A549 (cell line): Measurements from ENCODE around the gene IBSP. TPM values are rescaled to one million over a fixed set of nuclear protein-coding genes. Genes with fewer than 3 reads are reported as not detected.

Source experiments
- ATAC-seq, 2 experiments: fragments of 200-7000 bp in 1 of 2; fragments of >200 bp in 1 of 2; cut with Nextera tagmentation in 1 of 2; cut with Tn5 transposase in 1 of 2; 3 replicates each; pipeline versions ENCODE4 v1.8.0 to v1.9.1; 2018 to 2020; ENCODE audit warnings: mild to moderate bottlenecking in 1 of 2, moderate library complexity in 1 of 2
- CTCF ChIA-PET: fragments of 300-600 bp; sonication (Branson Sonifier 250); formaldehyde crosslinking; extraction: SDS; loops from one replicate; lab custom pipeline; 2021; ENCODE audit warnings: antibody characterized with exemption, inconsistent platforms; lab: Yijun Ruan, JAX
- POLR2A ChIA-PET: fragments of 350-600 bp; formaldehyde crosslinking; extraction: SDS; loops from one replicate; lab custom pipeline; 2021; ENCODE audit warnings: antibody characterized with exemption, inconsistent platforms; lab: Yijun Ruan, JAX
- DNase-seq, 2 experiments: peaks; one replicate each; pipeline versions ENCODE4 v3.0.0 to v3.0.0-alpha.2; 2011 to 2016; ENCODE audit warnings: low read depth in 1 of 2, low spot score in 1 of 2
- FAIRE-seq: peaks from 2 replicates; lab custom pipeline; 2011; peaks lifted over from hg19 to GRCh38; lab: Jason Lieb, UNC
- H3K27ac ChIP-seq, 2 experiments: fragments of >200 bp; sonication (Bioruptor Twin); formaldehyde crosslinking; 3 replicates each; pipeline ENCODE4 v1.5.1; 2016 to 2017
- H3K4me1 ChIP-seq: fragments of >200 bp; sonication (Bioruptor Twin); formaldehyde crosslinking; 3 replicates; pipeline ENCODE4 v1.6.1; 2016
- H3K4me2 ChIP-seq: fragments of >200 bp; sonication (Bioruptor Twin); formaldehyde crosslinking; 3 replicates; pipeline ENCODE4 v1.6.1; 2016
- H3K4me3 ChIP-seq: fragments of >200 bp; sonication (Bioruptor Twin); formaldehyde crosslinking; 3 replicates; pipeline ENCODE4 v1.5.1; 2016
- H3K9me3 ChIP-seq: fragments of >200 bp; sonication (Bioruptor Twin); formaldehyde crosslinking; 3 replicates; pipeline ENCODE4 v1.6.1; 2016
- BHLHE40 ChIP-seq: IDR thresholded peaks from 2 replicates; pipeline ENCODE4 v1.6.1; 2012; ENCODE audit warnings: low read depth, low read length, inconsistent platforms
- CHD2 ChIP-seq: fragments of 150-350 bp; IDR thresholded peaks from 2 replicates; pipeline ENCODE4 v1.6.1; 2014; ENCODE audit warnings: low read length; ENCODE audit not compliant: partially characterized antibody
- ELK1 ChIP-seq: fragments of 150-350 bp; IDR thresholded peaks from 2 replicates; pipeline ENCODE4 v1.6.1; 2014; ENCODE audit warnings: low read depth, mild to moderate bottlenecking, low read length
- EP300 ChIP-seq, 2 experiments: fragments of >200 bp; sonication (Bioruptor Twin); formaldehyde crosslinking; IDR thresholded peaks; 2 replicates in 1 of 2; 3 replicates in 1 of 2; pipeline ENCODE4 v1.6.1; 2016 to 2017
- ESRRA ChIP-seq: fragments of 150-350 bp; IDR thresholded peaks from 2 replicates; pipeline ENCODE4 v1.6.1; 2014; ENCODE audit warnings: mild to moderate bottlenecking, low read length, borderline replicate concordance
- FOXS1 ChIP-seq: fragments of 250-450 bp; sonication (Bioruptor Pico); IDR thresholded peaks from 2 replicates; pipeline ENCODE4 v1.5.0; 2020; ENCODE audit warnings: mild to moderate bottlenecking, moderate library complexity
- HOXB13 ChIP-seq: fragments of 250-450 bp; sonication (Bioruptor Pico); IDR thresholded peaks from 2 replicates; pipeline ENCODE4 v1.5.0; 2020; ENCODE audit warnings: low read depth, mild to moderate bottlenecking, moderate library complexity
- JUN ChIP-seq, 2 experiments: fragments of >200 bp; sonication (Bioruptor Twin); formaldehyde crosslinking; IDR thresholded peaks; 2 replicates in 1 of 2; 3 replicates in 1 of 2; pipeline ENCODE4 v1.6.1; 2016 to 2017
- KDM5A ChIP-seq: fragments of 200-600 bp; sonication (generic); IDR thresholded peaks from 2 replicates; pipeline ENCODE4 v1.6.1; 2016; ENCODE audit warnings: antibody characterized with exemption, mild to moderate bottlenecking
- MAZ ChIP-seq: fragments of 150-350 bp; IDR thresholded peaks from 2 replicates; pipeline ENCODE4 v1.6.1; 2014; ENCODE audit warnings: antibody characterized with exemption, low read depth, low read length, borderline replicate concordance
- NFE2L2 ChIP-seq: fragments of 150-350 bp; conservative IDR thresholded peaks from 2 replicates; pipeline ENCODE4 v1.6.1; 2014; ENCODE audit warnings: low read length
- NPAS2 ChIP-seq: fragments of 250-450 bp; sonication (Bioruptor Pico); IDR thresholded peaks from 2 replicates; pipeline ENCODE4 v1.8.0; 2022; ENCODE audit warnings: mild to moderate bottlenecking, moderate library complexity, borderline replicate concordance
- PHF8 ChIP-seq: fragments of 200-600 bp; sonication (generic); IDR thresholded peaks from 2 replicates; pipeline ENCODE4 v1.6.1; 2016; ENCODE audit warnings: low read depth, mild to moderate bottlenecking, antibody characterized with exemption, moderate library complexity, borderline replicate concordance
- POLR2A ChIP-seq: IDR thresholded peaks from 2 replicates; pipeline ENCODE4 v1.6.1; 2012; ENCODE audit warnings: mild to moderate bottlenecking, low read length
- RAD21 ChIP-seq, 2 experiments: fragments of >200 bp in 1 of 2; sonication (Bioruptor Twin) in 1 of 2; formaldehyde crosslinking in 1 of 2; IDR thresholded peaks in 1 of 2; conservative IDR thresholded peaks in 1 of 2; 2 replicates in 1 of 2; 3 replicates in 1 of 2; pipeline ENCODE4 v1.6.1; 2012 to 2018; ENCODE audit warnings: inconsistent platforms in 1 of 2
- RARB ChIP-seq: fragments of 250-450 bp; sonication (Bioruptor Pico); IDR thresholded peaks from 2 replicates; pipeline ENCODE4 v1.8.0; 2021; ENCODE audit warnings: mild to moderate bottlenecking, moderate library complexity
- RFX5 ChIP-seq: fragments of 450-650 bp; IDR thresholded peaks from 2 replicates; pipeline ENCODE4 v1.7.1; 2014; ENCODE audit warnings: antibody characterized with exemption, mild to moderate bottlenecking, moderate library complexity
- SREBF2 ChIP-seq: fragments of 450-650 bp; IDR thresholded peaks from 2 replicates; pipeline ENCODE4 v1.6.1; 2014; ENCODE audit warnings: mild to moderate bottlenecking, moderate library complexity
- TP53 ChIP-seq: fragments of 250-450 bp; sonication (Bioruptor Pico); IDR thresholded peaks from 2 replicates; pipeline ENCODE4 v1.5.0; 2021; ENCODE audit warnings: mild to moderate bottlenecking, moderate library complexity
- ZFP36 ChIP-seq: fragments of 450-650 bp; IDR thresholded peaks from 2 replicates; pipeline ENCODE4 v1.6.1; 2014; ENCODE audit warnings: borderline replicate concordance; ENCODE audit not compliant: partially characterized antibody
- ZNF302 ChIP-seq: fragments of 250-450 bp; sonication (Bioruptor Pico); IDR thresholded peaks from 2 replicates; pipeline ENCODE4 v1.9.0; 2021; ENCODE audit warnings: inconsistent platforms, mild to moderate bottlenecking, moderate library complexity
- WGBS: methylation state at CpG from one replicate; pipeline ENCODE4 v1.1.6; 2017; ENCODE audit errors: missing lambda C conversion rate; 5-methylcytosine and 5-hydroxymethylcytosine counted together
- polyA minus RNA-seq: library from RNA; depleted of rRNA, polyadenylated mRNA; stranded (reverse); fragments of >200 nt; gene quantifications from 2 replicates; pipeline ENCODE4 v1.2.3, GENCODE V29; 2011; rRNA and poly(A)+ RNA removed
- polyA plus RNA-seq, 4 experiments: library from polyadenylated mRNA; depleted of rRNA in 3 of 4; stranded (reverse); fragments of >200 nt; fragmentation: RNase III in 1 of 4; extraction: RNeasy Plus Mini Kit Qiagen cat#74134 plus additional on column Dnase treatment in 1 of 4; gene quantifications; 2 replicates in 3 of 4; 3 replicates in 1 of 4; pipeline ENCODE4 v1.2.3, GENCODE V29; 2011 to 2017
- TF ChIP-seq, protein P1 (sequence below): fragments of >200 bp; sonication (Bioruptor Twin); formaldehyde crosslinking; IDR thresholded peaks from 3 replicates; pipeline ENCODE4 v1.5.1; 2016
- TF ChIP-seq, protein P2 (sequence below): fragments of 200-600 bp; sonication (generic); IDR thresholded peaks from 2 replicates; pipeline ENCODE4 v1.6.1; 2016; ENCODE audit warnings: antibody characterized with exemption, mild to moderate bottlenecking, moderate library complexity
- TF ChIP-seq, protein P3 (sequence below): fragments of >200 bp; sonication (Bioruptor Twin); formaldehyde crosslinking; IDR thresholded peaks from 2 replicates; pipeline ENCODE4 v1.6.1; 2016

The IBSP gene, protein sequence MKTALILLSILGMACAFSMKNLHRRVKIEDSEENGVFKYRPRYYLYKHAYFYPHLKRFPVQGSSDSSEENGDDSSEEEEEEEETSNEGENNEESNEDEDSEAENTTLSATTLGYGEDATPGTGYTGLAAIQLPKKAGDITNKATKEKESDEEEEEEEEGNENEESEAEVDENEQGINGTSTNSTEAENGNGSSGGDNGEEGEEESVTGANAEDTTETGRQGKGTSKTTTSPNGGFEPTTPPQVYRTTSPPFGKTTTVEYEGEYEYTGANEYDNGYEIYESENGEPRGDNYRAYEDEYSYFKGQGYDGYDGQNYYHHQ
- polyA plus RNA-seq (2011; rRNA removed) (not detected in 2 replicates), polyA plus RNA-seq (2017; fragmentation: RNase III; extraction: RNeasy Plus Mini Kit Qiagen cat#74134 plus additional on column Dnase treatment) (not detected in 3 replicates), polyA minus RNA-seq (not detected in 2 replicates)
- polyA plus RNA-seq (2012; cell fraction: cytosol; rRNA removed): not detected in 2 replicates
- not detected in 2 replicates for polyA plus RNA-seq (2012; cell fraction: nucleus; rRNA removed)

GRCh38 chr4:87799301-87800113 lies at the start of gene IBSP:
IBSP (plus strand) TSS chr4:87799554; CDS start chr4:87802362, 2,808 bp downstream.
- POLR2A ChIA-PET: no interaction called here
- CTCF ChIA-PET: no interaction called here
- no peak within 1 kb of the TSS for H3K4me3 ChIP-seq
- ATAC-seq: no peak
- no peaks in the 10 kb centered on the region for H3K9me3 ChIP-seq
- no peak within 1 kb of the TSS for H3K27ac ChIP-seq
- WGBS: 12% methylated on average over 4 of the region's 4 CpGs
- TF ChIP-seq RAD21 (conservative IDR thresholded peaks at IDR 0.05 in 1 of 2, IDR thresholded peaks at IDR 0.05 in 1 of 2) (no peak), MAZ (no peak), KDM5A (no peak), CHD2 (no peak), EP300 (IDR thresholded peaks at IDR 0.05) (no peak)
- TF ChIP-seq, protein P1, sequence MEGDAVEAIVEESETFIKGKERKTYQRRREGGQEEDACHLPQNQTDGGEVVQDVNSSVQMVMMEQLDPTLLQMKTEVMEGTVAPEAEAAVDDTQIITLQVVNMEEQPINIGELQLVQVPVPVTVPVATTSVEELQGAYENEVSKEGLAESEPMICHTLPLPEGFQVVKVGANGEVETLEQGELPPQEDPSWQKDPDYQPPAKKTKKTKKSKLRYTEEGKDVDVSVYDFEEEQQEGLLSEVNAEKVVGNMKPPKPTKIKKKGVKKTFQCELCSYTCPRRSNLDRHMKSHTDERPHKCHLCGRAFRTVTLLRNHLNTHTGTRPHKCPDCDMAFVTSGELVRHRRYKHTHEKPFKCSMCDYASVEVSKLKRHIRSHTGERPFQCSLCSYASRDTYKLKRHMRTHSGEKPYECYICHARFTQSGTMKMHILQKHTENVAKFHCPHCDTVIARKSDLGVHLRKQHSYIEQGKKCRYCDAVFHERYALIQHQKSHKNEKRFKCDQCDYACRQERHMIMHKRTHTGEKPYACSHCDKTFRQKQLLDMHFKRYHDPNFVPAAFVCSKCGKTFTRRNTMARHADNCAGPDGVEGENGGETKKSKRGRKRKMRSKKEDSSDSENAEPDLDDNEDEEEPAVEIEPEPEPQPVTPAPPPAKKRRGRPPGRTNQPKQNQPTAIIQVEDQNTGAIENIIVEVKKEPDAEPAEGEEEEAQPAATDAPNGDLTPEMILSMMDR: no peak
- H3K4me2 ChIP-seq: no peak within 1 kb of the TSS
- no peak for FAIRE-seq
- no peaks in the 10 kb centered on the region for H3K4me1 ChIP-seq
- DNase-seq: no peak

- Histone ChIP-seq H3K27ac (no peak overlapping the region), H3K4me2 (no peak overlapping the region), H3K4me3 (no peak overlapping the region), H3K9me3 (no peaks in the 10 kb centered on the region), H3K4me1 (no peaks in the 10 kb centered on the region)
- CTCF ChIA-PET: no interaction called here
- ATAC-seq (no peak), DNase-seq (no peak), FAIRE-seq (no peak)
- WGBS: 79% methylated on average over 2 of the region's 2 CpGs
- POLR2A ChIA-PET: no interaction called here
- no peak for TF ChIP-seq NPAS2
- TF ChIP-seq HOXB13: no peak
- TF ChIP-seq NFE2L2: no peak
- no peak for TF ChIP-seq KDM5A
- TF ChIP-seq CHD2: no peak
- TF ChIP-seq BHLHE40: no peak
- TF ChIP-seq FOXS1: no peak
- TF ChIP-seq, protein P2, sequence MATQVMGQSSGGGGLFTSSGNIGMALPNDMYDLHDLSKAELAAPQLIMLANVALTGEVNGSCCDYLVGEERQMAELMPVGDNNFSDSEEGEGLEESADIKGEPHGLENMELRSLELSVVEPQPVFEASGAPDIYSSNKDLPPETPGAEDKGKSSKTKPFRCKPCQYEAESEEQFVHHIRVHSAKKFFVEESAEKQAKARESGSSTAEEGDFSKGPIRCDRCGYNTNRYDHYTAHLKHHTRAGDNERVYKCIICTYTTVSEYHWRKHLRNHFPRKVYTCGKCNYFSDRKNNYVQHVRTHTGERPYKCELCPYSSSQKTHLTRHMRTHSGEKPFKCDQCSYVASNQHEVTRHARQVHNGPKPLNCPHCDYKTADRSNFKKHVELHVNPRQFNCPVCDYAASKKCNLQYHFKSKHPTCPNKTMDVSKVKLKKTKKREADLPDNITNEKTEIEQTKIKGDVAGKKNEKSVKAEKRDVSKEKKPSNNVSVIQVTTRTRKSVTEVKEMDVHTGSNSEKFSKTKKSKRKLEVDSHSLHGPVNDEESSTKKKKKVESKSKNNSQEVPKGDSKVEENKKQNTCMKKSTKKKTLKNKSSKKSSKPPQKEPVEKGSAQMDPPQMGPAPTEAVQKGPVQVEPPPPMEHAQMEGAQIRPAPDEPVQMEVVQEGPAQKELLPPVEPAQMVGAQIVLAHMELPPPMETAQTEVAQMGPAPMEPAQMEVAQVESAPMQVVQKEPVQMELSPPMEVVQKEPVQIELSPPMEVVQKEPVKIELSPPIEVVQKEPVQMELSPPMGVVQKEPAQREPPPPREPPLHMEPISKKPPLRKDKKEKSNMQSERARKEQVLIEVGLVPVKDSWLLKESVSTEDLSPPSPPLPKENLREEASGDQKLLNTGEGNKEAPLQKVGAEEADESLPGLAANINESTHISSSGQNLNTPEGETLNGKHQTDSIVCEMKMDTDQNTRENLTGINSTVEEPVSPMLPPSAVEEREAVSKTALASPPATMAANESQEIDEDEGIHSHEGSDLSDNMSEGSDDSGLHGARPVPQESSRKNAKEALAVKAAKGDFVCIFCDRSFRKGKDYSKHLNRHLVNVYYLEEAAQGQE: no peak
- no peak for TF ChIP-seq RFX5
- TF ChIP-seq, all 56 proteins: peak for 0
Observed at GRCh38 chr4:87749883-87750282, 49.5 kb upstream of the IBSP start.

- ChIA-PET POLR2A (no interaction called here), CTCF (no interaction called here)
- Histone ChIP-seq H3K4me1 (no peaks in the 10 kb centered on the region), H3K27ac (no peak overlapping the region), H3K4me3 (no peak overlapping the region), H3K4me2 (no peak overlapping the region), H3K9me3 (no peaks in the 10 kb centered on the region)
- ATAC-seq: no peak
- 9% methylated on average over 2 of the region's 2 CpGs for WGBS
- DNase-seq: no peak
- no peak for FAIRE-seq
- TF ChIP-seq ZFP36 (no peak), BHLHE40 (no peak), TP53 (CRISPR knock-in tag) (no peak), NPAS2 (no peak), ELK1 (no peak), ZNF302 (CRISPR knock-in tag) (no peak), POLR2A (no peak), JUN (IDR thresholded peaks at IDR 0.05) (no peak), RARB (CRISPR knock-in tag) (no peak), PHF8 (no peak), SREBF2 (no peak), ESRRA (no peak), FOXS1 (no peak)
- TF ChIP-seq, protein P3, sequence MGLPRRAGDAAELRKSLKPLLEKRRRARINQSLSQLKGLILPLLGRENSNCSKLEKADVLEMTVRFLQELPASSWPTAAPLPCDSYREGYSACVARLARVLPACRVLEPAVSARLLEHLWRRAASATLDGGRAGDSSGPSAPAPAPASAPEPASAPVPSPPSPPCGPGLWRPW: no peak
Observed at GRCh38 chr4:87758270-87758669, 41.1 kb upstream of the IBSP start.
